Stomach (tissue), 4 donors: ENCODE data around the gene CRIP2.

Experiments used
- CTCF ChIP-seq, 7 experiments: fragments of 450-650 bp in 4 of 7; fragments of 200-600 bp in 3 of 7; sonication (generic) in 3 of 7; IDR thresholded peaks; one replicate each; pipeline ENCODE4 v1.5.1; 2016 to 2019; ENCODE audit warnings: antibody characterized with exemption in 7 of 7, control low read depth in 2 of 7, mild to moderate bottlenecking in 1 of 7
- POLR2A ChIP-seq, 4 donors: fragments of 450-650 bp; IDR thresholded peaks; one replicate each; pipeline ENCODE4 v1.6.1; 2016; ENCODE audit warnings: antibody characterized with exemption in 4 of 4, control low read depth in 2 of 4, mild to moderate bottlenecking in 1 of 4, moderate library complexity in 1 of 4

GRCh38 chr14:105458010-105458409 is 16.6 kb upstream of the CRIP2 start:
- TF ChIP-seq CTCF (IDR thresholded peaks at IDR 0.05) (no peak), POLR2A (IDR thresholded peaks at IDR 0.05) (no peak)
